H9 (cell line): ENCODE measurements around the gene UVSSA. TPM values are rescaled to one million over a fixed set of nuclear protein-coding genes. Genes with fewer than 3 reads are reported as not detected.

Experiments
- DNase-seq: peaks from one replicate; pipeline ENCODE4 v3.0.0-alpha.2; 2017
- H2AFZ ChIP-seq: one replicate; pipeline ENCODE4 v1.6.1; 2013; ENCODE audit warnings: mild to moderate bottlenecking, low read length, control low read depth, moderate library complexity
- H2AK5ac ChIP-seq: 2 replicates; pipeline ENCODE4 v1.6.1; 2013; ENCODE audit warnings: low read length, control low read depth, mixed read lengths; ENCODE audit not compliant: insufficient read length
- H2BK120ac ChIP-seq: one replicate; pipeline ENCODE4 v1.6.1; 2013; ENCODE audit warnings: low read depth, mild to moderate bottlenecking, low read length, control low read depth, inconsistent platforms; ENCODE audit not compliant: poor library complexity, severe bottlenecking
- H2BK12ac ChIP-seq: 2 replicates; pipeline ENCODE4 v1.6.1; 2013; ENCODE audit warnings: low read length, control low read depth, mixed read lengths, low read depth; ENCODE audit not compliant: insufficient read length
- H2BK15ac ChIP-seq: 2 replicates; pipeline ENCODE4 v1.6.1; 2013; ENCODE audit warnings: low read depth, low read length, control low read depth
- H2BK20ac ChIP-seq: one replicate; pipeline ENCODE4 v1.6.1; 2013; ENCODE audit warnings: low read depth, mild to moderate bottlenecking, low read length, control low read depth, inconsistent platforms; ENCODE audit not compliant: poor library complexity, severe bottlenecking
- H2BK5ac ChIP-seq: 2 replicates; pipeline ENCODE4 v1.6.1; 2013; ENCODE audit warnings: low read length, control low read depth, mixed read lengths; ENCODE audit not compliant: insufficient read length
- H3K14ac ChIP-seq: 2 replicates; pipeline ENCODE4 v1.6.1; 2013; ENCODE audit warnings: low read length, control low read depth; ENCODE audit not compliant: insufficient read depth
- H3K18ac ChIP-seq: 2 replicates; pipeline ENCODE4 v1.6.1; 2013; ENCODE audit warnings: low read depth, mild to moderate bottlenecking, mixed read lengths, low read length, control low read depth; ENCODE audit not compliant: insufficient read length
- H3K23ac ChIP-seq: 2 replicates; pipeline ENCODE4 v1.6.1; 2013; ENCODE audit warnings: low read length, control low read depth, mixed read lengths, low read depth; ENCODE audit not compliant: insufficient read length
- H3K23me2 ChIP-seq: 2 replicates; pipeline ENCODE4 v1.6.1; 2013; ENCODE audit warnings: low read depth, mild to moderate bottlenecking, mixed read lengths, low read length, control low read depth; ENCODE audit not compliant: insufficient read length, poor library complexity, severe bottlenecking
- H3K27ac ChIP-seq: 2 replicates; pipeline ENCODE4 v1.5.1; 2013; ENCODE audit warnings: low read length, control low read depth, mixed read lengths, low read depth; ENCODE audit not compliant: insufficient read length
- H3K27me3 ChIP-seq: 2 replicates; pipeline ENCODE4 v1.6.1; 2013; ENCODE audit warnings: low read length, control low read depth, inconsistent platforms; ENCODE audit not compliant: insufficient read depth
- H3K4ac ChIP-seq: 2 replicates; pipeline ENCODE4 v1.6.1; 2013; ENCODE audit warnings: low read depth, mild to moderate bottlenecking, control low read depth, inconsistent platforms, low read length, moderate library complexity
- H3K4me1 ChIP-seq: 2 replicates; pipeline ENCODE4 v1.6.1; 2013; ENCODE audit warnings: low read length, control low read depth, inconsistent platforms; ENCODE audit not compliant: insufficient read depth
- H3K4me2 ChIP-seq: 2 replicates; pipeline ENCODE4 v1.6.1; 2013; ENCODE audit warnings: low read length, control low read depth, mixed read lengths; ENCODE audit not compliant: insufficient read length, insufficient read depth
- H3K56ac ChIP-seq: 2 replicates; pipeline ENCODE4 v1.6.1; 2013; ENCODE audit warnings: low read depth, mild to moderate bottlenecking, mixed read lengths, low read length, control low read depth; ENCODE audit not compliant: insufficient read length
- H3K79me1 ChIP-seq: 2 replicates; pipeline ENCODE4 v1.6.1; 2013; ENCODE audit warnings: low read depth, mild to moderate bottlenecking, moderate library complexity, low read length, control low read depth, inconsistent platforms; ENCODE audit not compliant: insufficient read depth, poor library complexity, severe bottlenecking
- H3K79me2 ChIP-seq: 2 replicates; pipeline ENCODE4 v1.6.1; 2013; ENCODE audit warnings: low read length, control low read depth, inconsistent platforms; ENCODE audit not compliant: insufficient read depth
- H3K9ac ChIP-seq: 2 replicates; pipeline ENCODE4 v1.6.1; 2013; ENCODE audit warnings: low read length, control low read depth, mixed read lengths; ENCODE audit not compliant: insufficient read length; ENCODE audit errors: extremely low read depth
- H3K9me3 ChIP-seq: one replicate; pipeline ENCODE4 v1.6.1; 2013; ENCODE audit warnings: low read depth, low read length, inconsistent platforms; ENCODE audit not compliant: control insufficient read depth
- H3T11ph ChIP-seq: one replicate; pipeline ENCODE4 v1.6.1; 2013; ENCODE audit warnings: mild to moderate bottlenecking, low read length, control low read depth, inconsistent platforms
- H4K20me1 ChIP-seq: one replicate; pipeline ENCODE4 v1.6.1; 2013; ENCODE audit not compliant: control insufficient read depth, insufficient read length, insufficient read depth
- H4K5ac ChIP-seq: 2 replicates; pipeline ENCODE4 v1.6.1; 2013; ENCODE audit warnings: low read depth, mild to moderate bottlenecking, mixed read lengths, low read length, control low read depth; ENCODE audit not compliant: insufficient read length
- H4K8ac ChIP-seq: replicated peaks from 2 replicates; pipeline ENCODE4 v1.6.1; 2013; ENCODE audit warnings: low read length, control low read depth, mixed read lengths, low read depth; ENCODE audit not compliant: insufficient read length
- H4K91ac ChIP-seq: 2 replicates; pipeline ENCODE4 v1.6.1; 2013; ENCODE audit warnings: low read depth, mild to moderate bottlenecking, moderate library complexity, mixed read lengths, low read length, control low read depth; ENCODE audit not compliant: insufficient read length
- H3K27ac Mint-ChIP-seq, 3 experiments: 2 replicates in 2 of 3; 3 replicates in 1 of 3; pipeline ENCODE4 v1.8.0; 2020 to 2021; ENCODE audit warnings: mixed read lengths in 3 of 3, mild to moderate bottlenecking in 1 of 3, moderate library complexity in 1 of 3
- H3K27me3 Mint-ChIP-seq: 2 replicates; pipeline ENCODE4 v1.8.0; 2021; ENCODE audit warnings: low read depth, mild to moderate bottlenecking, moderate library complexity, mixed read lengths
- H3K36me3 Mint-ChIP-seq, 3 experiments: 2 replicates in 2 of 3; 3 replicates in 1 of 3; pipeline ENCODE4 v1.8.0; 2020 to 2021; ENCODE audit warnings: low read depth in 3 of 3, mixed read lengths in 3 of 3; ENCODE audit not compliant: insufficient read depth in 1 of 3
- H3K4me1 Mint-ChIP-seq, 2 experiments: 2 replicates each; pipeline ENCODE4 v1.8.0; 2020; ENCODE audit warnings: mixed read lengths in 2 of 2
- H3K4me3 Mint-ChIP-seq, 2 experiments: 2 replicates in 1 of 2; 3 replicates in 1 of 2; pipeline ENCODE4 v1.8.0; 2020 to 2021; ENCODE audit warnings: mild to moderate bottlenecking in 2 of 2, mixed read lengths in 2 of 2, moderate library complexity in 1 of 2
- H3K9me3 Mint-ChIP-seq, 2 experiments: 2 replicates in 1 of 2; 3 replicates in 1 of 2; pipeline ENCODE4 v1.8.0; 2020; ENCODE audit warnings: mild to moderate bottlenecking in 2 of 2, mixed read lengths in 2 of 2, moderate library complexity in 1 of 2
- WGBS: extraction: QIAGEN DNeasy Blood & Tissue Kit; methylation state at CpG from one replicate; pipeline ENCODE4 v1.1.7; 2013; ENCODE audit warnings: missing lambda C conversion rate, low lambda C conversion rate, mixed read lengths; ENCODE audit not compliant: insufficient read length; ENCODE audit errors: extremely low coverage; 5-methylcytosine and 5-hydroxymethylcytosine counted together
- total RNA-seq: library from RNA; stranded (reverse); gene quantifications from 2 replicates; pipeline ENCODE4 v1.2.1, GENCODE V29; 2021
- TF ChIP-seq, protein P1 (sequence below): fragments of 200-600 bp; sonication (generic); conservative IDR thresholded peaks from 3 replicates; pipeline ENCODE4 v1.8.0; 2021; ENCODE audit warnings: antibody characterized with exemption, mild to moderate bottlenecking

UVSSA gene
- total RNA-seq, 1 experiment from 2014 or later: 15.9 TPM

DNA sequence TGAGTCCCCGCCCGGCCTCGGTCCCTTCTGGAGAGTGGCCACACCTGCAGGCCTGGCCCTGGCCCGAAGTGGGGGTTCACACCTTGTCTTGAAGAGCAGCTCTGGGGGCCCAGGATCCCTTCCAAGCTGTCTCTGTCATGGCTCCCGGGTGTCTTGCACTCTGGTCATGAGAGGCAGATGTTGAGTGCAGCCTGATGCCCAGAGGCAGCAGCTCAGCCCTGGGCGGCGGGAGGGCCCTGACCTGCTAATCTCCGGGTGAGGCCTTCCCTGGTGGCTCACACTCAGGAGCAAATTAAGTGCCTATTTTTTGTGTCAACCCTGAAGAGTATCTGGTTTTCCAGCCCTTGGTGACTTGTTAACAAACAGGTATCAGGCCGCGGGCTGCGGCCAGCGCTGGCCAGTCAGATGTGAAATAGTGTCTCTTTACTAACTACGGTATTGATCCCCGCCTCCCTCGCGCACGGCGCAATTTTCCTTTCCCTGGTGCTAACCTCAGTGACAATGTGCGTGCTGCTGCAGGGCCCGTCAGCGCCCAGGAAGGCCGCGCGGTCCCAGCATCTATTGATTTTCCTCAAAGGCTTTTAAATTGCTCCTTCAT is 35.0 kb downstream of the UVSSA start:
- Histone ChIP-seq H3K56ac (no peak overlapping the region), H3K27me3 (no peaks in the 10 kb centered on the region), H4K20me1 (peaks cover 5% of the 10 kb centered on the region), H2BK12ac (no peak overlapping the region), H2BK20ac (no peak overlapping the region), H3K14ac (no peak overlapping the region; the same call in 1 of the 2 replicates), H3T11ph (no peak overlapping the region), H3K23me2 (no peaks in the 10 kb centered on the region), H2BK120ac (no peak overlapping the region), H4K8ac (no peak overlapping the region), H2AK5ac (no peak overlapping the region), H4K5ac (no peak overlapping the region), H3K27ac (no peak overlapping the region), H3K9ac (no peak overlapping the region), H3K4ac (no peak overlapping the region), H3K4me1 (no peaks in the 10 kb centered on the region), H4K91ac (no peak overlapping the region), H3K9me3 (no peaks in the 10 kb centered on the region), H2BK15ac (no peak overlapping the region), H3K18ac (no peak overlapping the region), H3K79me1 (no peaks in the 10 kb centered on the region), H2AFZ (no peak overlapping the region), H2BK5ac (no peak overlapping the region), H3K4me2 (no peak overlapping the region), H3K79me2 (no peaks in the 10 kb centered on the region), H3K23ac (no peak overlapping the region)
- Mint-ChIP-seq H3K27me3 (no peaks in the 10 kb centered on the region), H3K36me3 (peaks cover 4 to 13% (median 4%) of the 10 kb centered on the region in 3 experiments; a peak in 4 of 7 replicates), H3K27ac (peak overlapping the region in 1 of 3 experiments; percentile 15; a peak in 1 of 7 replicates), H3K4me3 (no peak overlapping the region), H3K4me1 (no peaks in the 10 kb centered on the region), H3K9me3 (no peaks in the 10 kb centered on the region)
- WGBS: no CpG with 5 or more reads among the region's 24 CpGs
- TF ChIP-seq, protein P1, sequence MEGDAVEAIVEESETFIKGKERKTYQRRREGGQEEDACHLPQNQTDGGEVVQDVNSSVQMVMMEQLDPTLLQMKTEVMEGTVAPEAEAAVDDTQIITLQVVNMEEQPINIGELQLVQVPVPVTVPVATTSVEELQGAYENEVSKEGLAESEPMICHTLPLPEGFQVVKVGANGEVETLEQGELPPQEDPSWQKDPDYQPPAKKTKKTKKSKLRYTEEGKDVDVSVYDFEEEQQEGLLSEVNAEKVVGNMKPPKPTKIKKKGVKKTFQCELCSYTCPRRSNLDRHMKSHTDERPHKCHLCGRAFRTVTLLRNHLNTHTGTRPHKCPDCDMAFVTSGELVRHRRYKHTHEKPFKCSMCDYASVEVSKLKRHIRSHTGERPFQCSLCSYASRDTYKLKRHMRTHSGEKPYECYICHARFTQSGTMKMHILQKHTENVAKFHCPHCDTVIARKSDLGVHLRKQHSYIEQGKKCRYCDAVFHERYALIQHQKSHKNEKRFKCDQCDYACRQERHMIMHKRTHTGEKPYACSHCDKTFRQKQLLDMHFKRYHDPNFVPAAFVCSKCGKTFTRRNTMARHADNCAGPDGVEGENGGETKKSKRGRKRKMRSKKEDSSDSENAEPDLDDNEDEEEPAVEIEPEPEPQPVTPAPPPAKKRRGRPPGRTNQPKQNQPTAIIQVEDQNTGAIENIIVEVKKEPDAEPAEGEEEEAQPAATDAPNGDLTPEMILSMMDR: no peak
- DNase-seq: no peak
